H1 (cell line): ENCODE data around the gene OR9A2. TPM values are rescaled to one million over a fixed set of nuclear protein-coding genes. Genes with fewer than 3 reads are reported as not detected.

Source experiments
- CTCF ChIA-PET: fragments of 300-600 bp; sonication (Branson Sonifier 250); formaldehyde crosslinking; loops from one replicate; lab custom pipeline; 2021; ENCODE audit not compliant: partially characterized antibody; lab: Charles Lee
- POLR2A ChIA-PET: fragments of 300-600 bp; sonication (Branson Sonifier 250); formaldehyde crosslinking; loops from one replicate; lab custom pipeline; 2021; ENCODE audit warnings: inconsistent platforms; ENCODE audit not compliant: partially characterized antibody; lab: Charles Lee
- DNase-seq, 2 experiments: peaks; one replicate each; pipeline versions ENCODE4 v3.0.0 to v3.0.0-alpha.2; 2010 to 2022; ENCODE audit warnings: low spot score in 2 of 2, low read depth in 1 of 2, mixed read lengths in 1 of 2
- FAIRE-seq: peaks from 2 replicates; lab custom pipeline; 2011; peaks lifted over from hg19 to GRCh38; lab: Jason Lieb, UNC
- H2AFZ ChIP-seq: 2 replicates; pipeline ENCODE4 v1.8.1; 2012; ENCODE audit warnings: low read length, inconsistent platforms
- H2AK5ac ChIP-seq: 2 replicates; pipeline ENCODE4 v1.6.1; 2013; ENCODE audit warnings: low read depth, low read length
- H2BK120ac ChIP-seq: replicated peaks from 2 replicates; pipeline ENCODE3; 2013; ENCODE audit warnings: low read depth, low read length, inconsistent platforms
- H2BK12ac ChIP-seq: 2 replicates; pipeline ENCODE4 v1.6.1; 2013; ENCODE audit warnings: low read depth, low read length
- H2BK15ac ChIP-seq: 2 replicates; pipeline ENCODE4 v1.6.1; 2013; ENCODE audit warnings: low read length
- H2BK20ac ChIP-seq: 2 replicates; pipeline ENCODE4 v1.6.1; 2013; ENCODE audit warnings: low read length
- H2BK5ac ChIP-seq: 2 replicates; pipeline ENCODE4 v1.6.1; 2013; ENCODE audit warnings: low read depth, low read length
- H3K14ac ChIP-seq: 2 replicates; pipeline ENCODE4 v1.6.1; 2013; ENCODE audit warnings: inconsistent platforms; ENCODE audit not compliant: insufficient read length
- H3K18ac ChIP-seq: 2 replicates; pipeline ENCODE4 v1.6.1; 2013; ENCODE audit warnings: low read length; ENCODE audit errors: extremely low read depth
- H3K23ac ChIP-seq: 2 replicates; pipeline ENCODE4 v1.6.1; 2013; ENCODE audit warnings: inconsistent platforms; ENCODE audit not compliant: insufficient read length
- H3K23me2 ChIP-seq: 2 replicates; pipeline ENCODE4 v1.6.1; 2013; ENCODE audit warnings: low read depth, low read length
- H3K27ac ChIP-seq: 2 replicates; pipeline ENCODE4 v1.6.1; 2011; ENCODE audit warnings: low read depth, low read length, inconsistent platforms
- H3K27me3 ChIP-seq, 4 experiments: replicated peaks in 1 of 4; 1 replicate in 1 of 4; 2 replicates in 3 of 4; pipeline versions ENCODE4 v1.6.1 to v1.8.1; 2011 to 2013; ENCODE audit warnings: low read length in 3 of 4, mild to moderate bottlenecking in 3 of 4, inconsistent platforms in 2 of 4, mixed read lengths in 2 of 4, moderate library complexity in 1 of 4; ENCODE audit not compliant: control insufficient read depth in 3 of 4, insufficient read depth in 3 of 4; ENCODE audit errors: extremely low read depth in 1 of 4
- H3K36me3 ChIP-seq, 4 experiments: 2 replicates each; pipeline versions ENCODE4 v1.6.1 to v1.8.1; 2011 to 2013; ENCODE audit warnings: mild to moderate bottlenecking in 4 of 4, low read length in 3 of 4, moderate library complexity in 2 of 4, control low read depth in 1 of 4, inconsistent platforms in 1 of 4; ENCODE audit not compliant: insufficient read depth in 4 of 4, control insufficient read depth in 2 of 4
- H3K4ac ChIP-seq: replicated peaks from 2 replicates; pipeline ENCODE3; 2013; ENCODE audit warnings: low read length, low read depth, mixed read lengths, inconsistent platforms; ENCODE audit not compliant: insufficient read length
- H3K4me1 ChIP-seq, 4 experiments: replicated peaks in 1 of 4; 1 replicate in 1 of 4; 2 replicates in 3 of 4; pipeline versions ENCODE4 v1.6.1 to v1.8.1; 2011 to 2013; ENCODE audit warnings: low read length in 3 of 4, inconsistent platforms in 2 of 4, mixed read lengths in 1 of 4; ENCODE audit not compliant: insufficient read depth in 4 of 4, control insufficient read depth in 3 of 4
- H3K4me2 ChIP-seq, 2 experiments: 2 replicates each; pipeline versions ENCODE4 v1.6.1 to v1.8.1; 2011 to 2013; ENCODE audit warnings: low read depth in 2 of 2, low read length in 2 of 2, control low read depth in 1 of 2, inconsistent platforms in 1 of 2, mild to moderate bottlenecking in 1 of 2; ENCODE audit not compliant: insufficient read depth in 1 of 2
- H3K4me3 ChIP-seq, 4 experiments: fragments of 200-600, 300-600 bp in 1 of 4; sonication (generic), shearing (Covaris generic), sonication (Bioruptor Twin) in 1 of 4; 2 replicates each; pipeline versions ENCODE4 v1.5.1 to v1.8.1; 2011 to 2016; ENCODE audit warnings: low read length in 4 of 4, low read depth in 3 of 4, control low read depth in 2 of 4, inconsistent platforms in 2 of 4, mild to moderate bottlenecking in 2 of 4, mixed read lengths in 1 of 4, moderate library complexity in 1 of 4; ENCODE audit not compliant: insufficient read depth in 2 of 4; ENCODE audit errors: extremely low read depth in 1 of 4
- H3K56ac ChIP-seq: replicated peaks from 2 replicates; pipeline ENCODE3; 2013; ENCODE audit warnings: low read depth, mild to moderate bottlenecking, mixed read lengths, low read length, inconsistent platforms; ENCODE audit not compliant: insufficient read length
- H3K79me1 ChIP-seq: 2 replicates; pipeline ENCODE4 v1.6.1; 2013; ENCODE audit warnings: low read depth, low read length, control low read depth
- H3K79me2 ChIP-seq, 2 experiments: 2 replicates each; pipeline versions ENCODE4 v1.6.1 to v1.8.1; 2012 to 2013; ENCODE audit warnings: low read length in 2 of 2, mild to moderate bottlenecking in 2 of 2, inconsistent platforms in 1 of 2; ENCODE audit not compliant: insufficient read depth in 2 of 2, control insufficient read depth in 1 of 2
- H3K9ac ChIP-seq, 4 experiments: replicated peaks in 1 of 4; 1 replicate in 1 of 4; 2 replicates in 3 of 4; pipeline versions ENCODE4 v1.6.1 to v1.8.1; 2011 to 2013; ENCODE audit warnings: low read depth in 3 of 4, low read length in 3 of 4, control low read depth in 2 of 4, mild to moderate bottlenecking in 2 of 4, moderate library complexity in 2 of 4, inconsistent platforms in 1 of 4; ENCODE audit errors: extremely low read depth in 1 of 4
- H3K9me3 ChIP-seq, 2 experiments: 2 replicates each; pipeline versions ENCODE4 v1.6.1 to v1.8.1; 2012 to 2013; ENCODE audit warnings: mild to moderate bottlenecking in 2 of 2, moderate library complexity in 2 of 2, control low read depth in 1 of 2, inconsistent platforms in 1 of 2, low read depth in 1 of 2, low read length in 1 of 2, mixed read lengths in 1 of 2; ENCODE audit not compliant: insufficient read depth in 2 of 2
- H4K20me1 ChIP-seq, 2 experiments: replicated peaks in 1 of 2; 2 replicates each; pipeline versions ENCODE3 to v1.8.1; 2011 to 2013; ENCODE audit warnings: inconsistent platforms in 2 of 2, low read length in 2 of 2, mild to moderate bottlenecking in 1 of 2; ENCODE audit not compliant: insufficient read depth in 2 of 2, control insufficient read depth in 1 of 2
- H4K5ac ChIP-seq: 2 replicates; pipeline ENCODE4 v1.6.1; 2013; ENCODE audit warnings: low read length, low read depth, mixed read lengths, inconsistent platforms; ENCODE audit not compliant: insufficient read length
- H4K8ac ChIP-seq: 2 replicates; pipeline ENCODE4 v1.8.0; 2013; ENCODE audit warnings: mild to moderate bottlenecking, moderate library complexity, low read length, inconsistent platforms; ENCODE audit not compliant: insufficient read depth; ENCODE audit errors: extremely low read depth
- H4K91ac ChIP-seq: replicated peaks from 2 replicates; pipeline ENCODE3; 2013; ENCODE audit warnings: low read length, mixed read lengths, inconsistent platforms; ENCODE audit not compliant: insufficient read length
- ATF2 ChIP-seq: IDR thresholded peaks from 2 replicates; pipeline ENCODE4 v1.6.1; 2012; ENCODE audit warnings: low read length, inconsistent platforms
- BACH1 ChIP-seq: IDR thresholded peaks from 2 replicates; pipeline ENCODE4 v1.6.1; 2012; ENCODE audit warnings: low read length, improper control_type of control experiment
- CBX8 ChIP-seq: fragments of 300-800, 300-1000 bp; sonication (generic); IDR thresholded peaks from 2 replicates; pipeline ENCODE4 v1.7.1; 2016; ENCODE audit warnings: low read depth, low read length, borderline replicate concordance
- EGR1 ChIP-seq: IDR thresholded peaks from 2 replicates; pipeline ENCODE4 v1.6.1; 2011; ENCODE audit warnings: low read depth, low read length, borderline replicate concordance
- FOSL1 ChIP-seq: IDR thresholded peaks from 2 replicates; pipeline ENCODE4 v1.6.1; 2011; ENCODE audit warnings: mild to moderate bottlenecking, low read depth, low read length, moderate library complexity; ENCODE audit not compliant: insufficient read depth
- HDAC2 ChIP-seq, 2 experiments: fragments of 300-600 bp in 1 of 2; sonication (generic) in 1 of 2; IDR thresholded peaks; 2 replicates each; pipeline ENCODE4 v1.6.1; 2011 to 2012; ENCODE audit warnings: low read depth in 2 of 2, low read length in 2 of 2, mild to moderate bottlenecking in 2 of 2, moderate library complexity in 2 of 2, borderline replicate concordance in 1 of 2, inconsistent platforms in 1 of 2
- KDM4A ChIP-seq: IDR thresholded peaks from one replicate; pipeline ENCODE4 v1.7.1; 2012; ENCODE audit warnings: low read depth, mild to moderate bottlenecking, moderate library complexity, low read length, inconsistent platforms; ENCODE audit not compliant: severe bottlenecking
- NRF1 ChIP-seq: IDR thresholded peaks from 2 replicates; pipeline ENCODE4 v1.6.1; 2011; ENCODE audit warnings: mild to moderate bottlenecking, low read depth, low read length, improper control_type of control experiment
- RAD21 ChIP-seq, 2 experiments: IDR thresholded peaks in 1 of 2; conservative IDR thresholded peaks in 1 of 2; 2 replicates each; pipeline ENCODE4 v1.6.1; 2011; ENCODE audit warnings: low read depth in 2 of 2, low read length in 2 of 2, improper control_type of control experiment in 1 of 2, inconsistent platforms in 1 of 2, mild to moderate bottlenecking in 1 of 2, moderate library complexity in 1 of 2
- RBBP5 ChIP-seq: IDR thresholded peaks from 2 replicates; pipeline ENCODE4 v1.7.1; 2012; ENCODE audit warnings: low read depth, mild to moderate bottlenecking, inconsistent platforms, low read length, moderate library complexity, borderline replicate concordance
- RFX5 ChIP-seq: IDR thresholded peaks from 2 replicates; pipeline ENCODE4 v1.6.1; 2011; ENCODE audit warnings: low read depth, low read length, improper control_type of control experiment, borderline replicate concordance
- SRF ChIP-seq: IDR thresholded peaks from 2 replicates; pipeline ENCODE4 v1.6.1; 2011; ENCODE audit warnings: mild to moderate bottlenecking, low read depth, low read length, moderate library complexity
- WGBS, 2 experiments: shearing (Covaris generic) in 1 of 2; methylation state at CpG; one replicate each; pipeline versions ENCODE4 v1.1.6 to v1.1.7; 2013 to 2015; ENCODE audit warnings: low lambda C conversion rate in 2 of 2, mixed read lengths in 2 of 2, inconsistent platforms in 1 of 2, low coverage in 1 of 2, missing lambda C conversion rate in 1 of 2; ENCODE audit not compliant: insufficient replicate concordance in 2 of 2, insufficient coverage in 1 of 2, insufficient read length in 1 of 2; ENCODE audit errors: extremely low coverage in 1 of 2, missing lambda C conversion rate in 1 of 2; 5-methylcytosine and 5-hydroxymethylcytosine counted together
- polyA plus RNA-seq, 7 experiments: library from polyadenylated mRNA; depleted of rRNA in 3 of 7; stranded (reverse) in 5 of 7; unstranded in 2 of 7; fragments of >200 nt in 5 of 7; fragments of 200-250 nt in 2 of 7; gene quantifications; 1 replicate in 5 of 7; 2 replicates in 1 of 7; 4 replicates in 1 of 7; pipeline versions ENCODE4 v1.2.1 to v1.2.3, GENCODE V29; 2011 to 2013; ENCODE audit warnings: missing spikeins in 2 of 7, mixed read lengths in 2 of 7
- total RNA-seq: library from RNA; stranded (reverse); fragmentation: NEBNext Ultra II Directional; extraction: Animal tissue kit (Norgen Biotek cat#: 25700); gene quantifications from 2 replicates; pipeline ENCODE4 v1.2.1, GENCODE V29; 2021

OR9A2 gene
- total and polyA plus RNA-seq, 2 of the 8 experiments (the other 6 are each of a cell fraction or from before 2014, with no cell fraction given), result not detected

DNA sequence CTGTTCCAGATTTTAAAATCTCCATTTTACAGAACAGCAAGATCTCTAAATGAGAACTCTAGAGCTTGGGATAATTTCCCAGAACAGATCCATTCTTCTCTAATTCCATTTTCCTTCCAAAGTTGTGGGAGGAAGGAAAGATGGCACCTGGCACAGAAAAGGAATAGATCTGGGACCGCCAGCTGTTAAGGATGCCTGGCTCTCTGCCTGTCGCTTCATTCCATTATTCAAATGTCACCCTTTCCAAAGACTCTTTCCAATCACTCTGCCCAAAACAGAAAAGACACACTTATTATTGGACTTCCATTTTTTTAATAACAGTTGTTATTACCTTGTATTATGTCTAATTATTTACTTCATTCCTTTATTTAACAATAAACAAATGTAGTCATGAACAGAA lies 751 bp upstream of the OR9A2 start:
- Histone ChIP-seq H3K27ac (no peak overlapping the region), H3K9ac (no peak overlapping the region), H2BK12ac (no peak overlapping the region), H3K23ac (no peak overlapping the region), H3K4me3 (no peak overlapping the region), H3K27me3 (no peaks in the 10 kb centered on the region), H4K20me1 (no peaks in the 10 kb centered on the region), H3K79me1 (no peaks in the 10 kb centered on the region), H3K9me3 (no peaks in the 10 kb centered on the region), H4K8ac (no peak overlapping the region), H3K56ac (no peak overlapping the region), H2BK20ac (no peak overlapping the region), H3K4ac (no peak overlapping the region), H3K79me2 (no peaks in the 10 kb centered on the region), H3K36me3 (no peaks in the 10 kb centered on the region), H3K14ac (no peak overlapping the region), H3K23me2 (no peaks in the 10 kb centered on the region; the same call in 1 of the 2 replicates), H2BK15ac (no peak overlapping the region), H4K5ac (no peak overlapping the region), H2AFZ (no peak overlapping the region), H3K4me1 (no peaks in the 10 kb centered on the region), H3K18ac (no peak overlapping the region), H4K91ac (no peak overlapping the region), H2AK5ac (no peak overlapping the region), H3K4me2 (no peak overlapping the region), H2BK5ac (no peak overlapping the region), H2BK120ac (no peak overlapping the region)
- DNase-seq, result no peak
- FAIRE-seq, result no peak
- WGBS, 2 experiments, result 87% methylated on average over 2 of the region's 2 CpGs; no CpG with 5 or more reads in 1 of the 2 experiments
- ChIA-PET POLR2A (no interaction called here), CTCF (interaction anchor here (0.6 to 2.4 kb wide), 2 partner anchors 25 to 33 kb away, joined by 3 to 13 read pairs; no protein-coding TSS in a partner anchor)
- TF ChIP-seq CBX8 (no peak), EGR1 (no peak), FOSL1 (no peak), NRF1 (no peak), SRF (no peak), ATF2 (no peak), BACH1 (no peak), HDAC2 (IDR thresholded peaks at IDR 0.05; ENCODE audit: borderline replicate concordance in 1 of 2, low read depth in 2 of 2, low read length in 2 of 2) (no peak), RFX5 (no peak), KDM4A (no peak), RAD21 (IDR thresholded peaks at IDR 0.05 in 1 of 2, conservative IDR thresholded peaks at IDR 0.05 in 1 of 2; ENCODE audit: low read depth in 2 of 2, low read length in 2 of 2) (no peak), RBBP5 (no peak)
